Left ventricle myocardium inferior (tissue), 1 donor: ENCODE measurements around the gene OR2A1. TPM values are rescaled to one million over a fixed set of nuclear protein-coding genes. Genes with fewer than 3 reads are reported as not detected.
"Not testable (repeated sequence)": the region's sequence is repeated elsewhere in the genome, so short reads cannot be mapped to it uniquely, and the experiment has no call there.

Experiments
- DNase-seq: peaks from one replicate; pipeline ENCODE4 v3.0.0-alpha.2; 2020
- H3K27ac ChIP-seq: fragments of 200-600 bp; replicated peaks from 2 replicates; pipeline ENCODE4 v1.8.0; 2021
- H3K27me3 ChIP-seq: fragments of 200-600 bp; 2 replicates; pipeline ENCODE4 v1.8.0; 2021; ENCODE audit warnings: low read depth
- H3K36me3 ChIP-seq: fragments of 200-600 bp; 2 replicates; pipeline ENCODE4 v1.8.0; 2021
- H3K4me1 ChIP-seq: fragments of 200-600 bp; 2 replicates; pipeline ENCODE4 v1.8.0; 2021
- H3K4me3 ChIP-seq: fragments of 200-600 bp; 2 replicates; pipeline ENCODE4 v1.8.0; 2021; ENCODE audit warnings: mild to moderate bottlenecking, moderate library complexity
- H3K9me3 ChIP-seq: fragments of 200-600 bp; replicated peaks from 2 replicates; pipeline ENCODE4 v1.8.0; 2021
- intact Hi-C: fragments of 100-400 bp; cut with micrococcal nuclease; formaldehyde crosslinking; loops from one replicate; pipeline ENCODE4 v1.11.0; 2022
- total RNA-seq: library from RNA; stranded (reverse); fragmentation: NEBNext Ultra II Directional; extraction: Animal tissue kit (Norgen Biotek cat#: 25700); gene quantifications from one replicate; pipeline ENCODE4 v1.2.1, GENCODE V29; 2021
- donor health status: DM: no; HTN: yes; CAD: no; lungs with severe emphysema.

Gene OR2A1
- total RNA-seq, 1 donor from 2014 or later = not detected

DNA sequence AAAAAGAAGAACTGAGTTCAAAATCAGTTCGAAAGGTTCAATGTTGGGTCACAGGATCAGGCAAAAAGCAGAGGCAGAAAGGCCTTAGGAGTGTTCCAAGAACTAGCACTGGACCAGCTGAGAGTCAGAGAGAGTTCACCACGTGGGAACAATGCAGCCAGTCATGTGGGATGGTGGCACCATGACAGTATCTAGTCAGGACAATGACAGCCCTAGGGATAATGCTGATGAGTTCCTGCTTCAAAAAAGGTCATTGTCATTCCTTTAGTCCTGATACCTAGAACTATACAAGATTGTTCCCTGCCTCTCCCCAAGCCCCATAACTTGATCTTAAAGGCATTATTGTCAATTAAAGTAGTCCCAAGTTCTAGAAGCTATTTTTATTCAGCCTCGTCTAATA, 39.4 kb downstream of the OR2A1 start:
- H3K27me3 ChIP-seq, H3K9me3 ChIP-seq, H3K4me3 ChIP-seq, intact Hi-C loops, H3K27ac ChIP-seq, H3K4me1 ChIP-seq, DNase-seq, H3K36me3 ChIP-seq: not testable (repeated sequence)

DNA sequence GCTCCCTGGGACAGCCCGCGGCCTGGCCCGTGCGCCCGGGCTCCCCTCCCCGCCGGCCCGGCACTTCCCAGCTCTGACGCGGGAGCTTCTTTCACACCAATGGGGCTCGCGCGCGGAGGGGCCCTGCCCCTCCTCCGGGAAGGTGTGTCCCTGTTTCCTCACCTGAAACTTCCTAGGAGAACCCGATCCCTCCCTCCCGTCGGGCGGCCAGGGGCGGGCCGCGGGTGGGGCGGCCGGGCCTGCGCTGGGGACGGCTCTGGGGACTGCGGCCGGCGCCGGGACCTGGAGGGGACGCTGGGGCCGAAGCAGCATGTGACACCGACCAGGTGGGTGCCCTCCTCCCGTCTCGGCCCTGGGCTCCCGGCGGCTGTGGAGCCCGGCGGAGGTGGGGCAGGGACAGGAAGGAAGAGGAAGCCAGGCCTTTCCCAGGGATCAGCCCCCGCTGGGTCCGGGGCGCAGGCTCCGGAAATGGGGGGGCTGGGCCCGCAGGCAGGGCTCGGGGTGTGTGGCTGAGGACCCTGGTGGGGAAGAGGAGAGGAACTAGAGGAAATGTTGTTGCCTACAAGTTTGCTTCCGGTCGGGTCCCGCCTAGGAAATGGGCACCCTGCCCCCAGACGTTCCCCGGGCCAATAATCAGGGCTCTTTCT, 43.1 kb downstream of the OR2A1 start, which contains the start of gene ARHGEF5:
Gene ARHGEF5 (plus strand): TSS at position 227 of the 647 bp plus-strand sequence. CDS start 7,268 bp downstream, outside the sequence.
- H3K27ac ChIP-seq, H3K4me3 ChIP-seq, H3K36me3 ChIP-seq, intact Hi-C loops, H3K27me3 ChIP-seq, H3K4me1 ChIP-seq, H3K9me3 ChIP-seq, DNase-seq: not testable (repeated sequence)

DNA sequence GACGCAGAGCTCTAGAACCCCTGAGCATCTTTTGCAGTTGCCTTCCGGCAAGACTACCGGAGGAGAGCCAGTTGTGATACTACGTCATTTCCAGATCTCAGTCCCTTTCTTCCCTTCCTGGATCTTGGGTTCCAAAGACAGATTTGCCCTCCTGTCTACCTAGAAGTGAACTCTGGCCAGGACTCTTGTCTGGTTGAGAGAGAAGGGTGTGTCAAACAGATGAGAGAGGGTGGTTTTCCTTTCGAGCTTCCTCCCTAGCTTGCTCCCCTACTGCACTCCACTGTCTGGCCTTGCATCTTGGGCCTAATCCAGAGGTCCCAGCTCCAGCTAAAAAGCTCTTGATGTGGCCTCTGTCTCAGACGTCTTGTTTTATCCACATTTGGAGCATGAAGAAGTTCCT, 44.0 kb downstream of the OR2A1 start:
- DNase-seq, H3K9me3 ChIP-seq, H3K4me1 ChIP-seq, H3K36me3 ChIP-seq, intact Hi-C loops, H3K4me3 ChIP-seq, H3K27me3 ChIP-seq, H3K27ac ChIP-seq: not testable (repeated sequence)

DNA sequence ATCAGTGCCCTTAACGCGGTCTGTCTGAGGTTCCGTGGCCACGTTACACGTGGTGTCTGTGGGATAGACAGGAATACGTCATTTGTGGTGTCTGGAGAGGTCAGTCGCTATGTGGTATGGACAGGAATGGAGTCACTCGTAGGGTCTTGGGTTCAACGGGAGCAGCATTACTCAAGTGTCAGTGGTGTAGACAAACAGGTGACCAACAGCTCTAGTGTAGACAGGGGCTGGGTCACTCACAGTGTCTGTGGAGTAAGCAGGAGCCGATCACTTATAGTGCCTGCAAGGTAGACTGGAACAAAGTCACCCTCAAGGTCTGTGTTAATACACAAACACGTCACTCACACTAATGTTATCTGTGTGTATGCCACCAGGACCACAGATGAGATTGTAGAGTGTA, 44.6 kb downstream of the OR2A1 start:
- H3K27ac ChIP-seq, intact Hi-C loops, H3K36me3 ChIP-seq, H3K4me3 ChIP-seq, DNase-seq, H3K9me3 ChIP-seq, H3K27me3 ChIP-seq, H3K4me1 ChIP-seq: not testable (repeated sequence)

DNA sequence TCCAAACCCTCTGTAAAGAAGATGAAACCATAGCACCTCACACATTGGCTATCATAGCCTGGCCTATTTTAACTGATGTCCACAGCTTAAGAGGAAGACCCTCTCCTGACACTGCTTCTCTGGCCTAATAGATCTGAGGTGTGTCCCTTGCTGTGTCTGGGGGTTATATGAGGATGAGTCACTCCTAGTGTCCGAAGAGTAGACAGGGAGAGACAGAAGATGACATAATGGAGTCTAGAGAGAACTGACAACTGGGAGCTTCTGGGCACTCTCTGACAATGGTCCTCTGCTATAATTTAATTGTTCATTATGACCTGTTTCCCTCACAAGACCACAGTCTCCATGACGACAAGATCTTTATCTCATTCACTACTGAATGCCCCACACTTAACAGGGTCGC, 49.8 kb downstream of the OR2A1 start:
- H3K27ac ChIP-seq, H3K4me3 ChIP-seq, H3K9me3 ChIP-seq, intact Hi-C loops, H3K4me1 ChIP-seq, H3K36me3 ChIP-seq, DNase-seq, H3K27me3 ChIP-seq: not testable (repeated sequence)

GRCh38 chr7:144365523-144365922, 53.3 kb downstream of the OR2A1 start:
- H3K27me3 ChIP-seq, H3K9me3 ChIP-seq, H3K4me1 ChIP-seq, H3K4me3 ChIP-seq, intact Hi-C loops, H3K36me3 ChIP-seq, H3K27ac ChIP-seq, DNase-seq: not testable (repeated sequence)

GRCh38 chr7:144367250-144367649, 55.0 kb downstream of the OR2A1 start:
- H3K27ac ChIP-seq, intact Hi-C loops, H3K4me1 ChIP-seq, DNase-seq, H3K4me3 ChIP-seq, H3K9me3 ChIP-seq, H3K27me3 ChIP-seq, H3K36me3 ChIP-seq: not testable (repeated sequence)

- H3K4me3 ChIP-seq, H3K27ac ChIP-seq, H3K36me3 ChIP-seq, DNase-seq, intact Hi-C loops, H3K27me3 ChIP-seq, H3K4me1 ChIP-seq, H3K9me3 ChIP-seq: not testable (repeated sequence)
Observed at GRCh38 chr7:144369221-144369620, 57.0 kb downstream of the OR2A1 start.

Other genes with a start within 250 kb of the OR2A1 start
- not detected for gene OR2A25, start 242.6 kb upstream of the OR2A1 start, total RNA-seq
- not detected for gene OR2A12, start 226.1 kb upstream of the OR2A1 start, total RNA-seq
- gene OR2A2, start 202.8 kb upstream of the OR2A1 start, total RNA-seq = not detected
- not detected for gene OR2A14, start 189.2 kb upstream of the OR2A1 start, total RNA-seq
- 0.16 TPM for gene CTAGE4, start 129.0 kb upstream of the OR2A1 start, total RNA-seq
- 0.38 TPM for gene ARHGEF35, start 116.6 kb upstream of the OR2A1 start, total RNA-seq
- gene OR2A42, start 72.8 kb upstream of the OR2A1 start, total RNA-seq = not detected
- 0.16 TPM for gene OR2A7, start 47.6 kb upstream of the OR2A1 start, total RNA-seq
- 0.08 TPM for gene CTAGE8, start 43.1 kb upstream of the OR2A1 start, total RNA-seq
- 0.80 TPM for gene ARHGEF5, start 43.0 kb downstream of the OR2A1 start, total RNA-seq
- not detected for gene NOBOX, start 91.3 kb downstream of the OR2A1 start, total RNA-seq